K562 (cell line): ENCODE data around the gene EMD. TPM values are rescaled to one million over a fixed set of nuclear protein-coding genes. Genes with fewer than 3 reads are reported as not detected.

Source experiments
- ARID1B ChIP-seq: fragments of 450-650 bp; IDR thresholded peaks from 2 replicates; pipeline ENCODE4 v1.6.1; 2016; ENCODE audit warnings: antibody characterized with exemption, mild to moderate bottlenecking, inconsistent platforms
- GATA2 ChIP-seq: sonication (generic); formaldehyde crosslinking; IDR thresholded peaks from 2 replicates; pipeline ENCODE4 v1.4.0; 2020; ENCODE audit warnings: mild to moderate bottlenecking, missing genetic modification reagents
- JUND ChIP-seq, 2 experiments: IDR thresholded peaks; 2 replicates in 1 of 2; 3 replicates in 1 of 2; pipeline ENCODE4 v1.6.1; 2011; ENCODE audit warnings: borderline replicate concordance in 2 of 2, low read depth in 2 of 2, low read length in 2 of 2, improper control_type of control experiment in 1 of 2, missing biosample characterization in 1 of 2, missing genetic modification characterization in 1 of 2, missing genetic modification reagents in 1 of 2
- NELFE ChIP-seq: IDR thresholded peaks from 2 replicates; pipeline ENCODE4 v1.6.1; 2011; ENCODE audit warnings: mild to moderate bottlenecking; ENCODE audit not compliant: insufficient read depth, insufficient read length
- PHF8 ChIP-seq: fragments of 200-600 bp; sonication (generic); IDR thresholded peaks from 2 replicates; pipeline ENCODE4 v1.6.1; 2012; ENCODE audit warnings: mixed run types, mild to moderate bottlenecking, inconsistent platforms, low read length, moderate library complexity, borderline replicate concordance
- SRSF9 ChIP-seq: fragments of 200-400 bp; formaldehyde crosslinking; IDR thresholded peaks from 2 replicates; pipeline ENCODE4 v1.6.1; 2017; ENCODE audit warnings: low read depth, low read length, borderline replicate concordance
- ZKSCAN8 ChIP-seq: fragments of 200-800 bp; sonication (Bioruptor generic); IDR thresholded peaks from 2 replicates; pipeline ENCODE4 v1.6.1; 2016; ENCODE audit warnings: missing genetic modification characterization, missing compliant biosample characterization
- polyA plus RNA-seq, 8 experiments: library from polyadenylated mRNA; depleted of rRNA in 4 of 8; stranded (reverse) in 5 of 8; unstranded in 3 of 8; fragments of >200 nt; fragmentation: Nextera tagmentation in 2 of 8; fragmentation: Illumina TruSeq in 1 of 8; extraction: Ambion mirVana in 2 of 8; extraction: Trizol in 1 of 8; gene quantifications; 2 replicates each; pipeline versions ENCODE4 v1.2.1 to v1.2.3, GENCODE V29; 2011 to 2014; ENCODE audit warnings: inconsistent platforms in 1 of 8, missing spikeins in 1 of 8
- total RNA-seq, 7 experiments: library from RNA; depleted of rRNA in 6 of 7; stranded (reverse); fragments of >200 nt in 6 of 7; fragmentation: Illumina TruSeq in 2 of 7; extraction: Trizol in 2 of 7; gene quantifications; 2 replicates each; pipeline versions ENCODE4 v1.2.1 to v1.2.3, GENCODE V29; 2011 to 2021; ENCODE audit warnings: low replicate concordance in 1 of 7
- TF ChIP-seq, protein P1 (sequence below): sonication (generic); formaldehyde crosslinking; IDR thresholded peaks from 2 replicates; pipeline ENCODE4 v1.8.0; 2022; ENCODE audit warnings: mild to moderate bottlenecking, low read depth, missing genetic modification reagents
- TF ChIP-seq, protein P2 (sequence below): fragments of 450-650 bp; IDR thresholded peaks from 2 replicates; pipeline ENCODE4 v1.6.1; 2016
- TF ChIP-seq, protein P3 (sequence below), 2 experiments: fragments of 450-650 bp; IDR thresholded peaks; 2 replicates each; pipeline ENCODE4 v1.6.1; 2016; ENCODE audit warnings: mild to moderate bottlenecking in 2 of 2, borderline replicate concordance in 1 of 2, low read depth in 1 of 2, moderate library complexity in 1 of 2
- TF ChIP-seq, protein P4 (sequence below): fragments of 450-650 bp; formaldehyde crosslinking; IDR thresholded peaks from 2 replicates; pipeline ENCODE4 v1.4.0; 2020; ENCODE audit warnings: mild to moderate bottlenecking, mixed read lengths
- TF ChIP-seq, protein P5 (sequence below): fragments of 250-450 bp; sonication (Bioruptor Pico); IDR thresholded peaks from 2 replicates; pipeline ENCODE4 v1.8.0; 2022; ENCODE audit warnings: inconsistent platforms, mild to moderate bottlenecking, moderate library complexity, borderline replicate concordance

EMD gene
- total and polyA plus RNA-seq, 9 of the 15 experiments (the other 6 are each of a cell fraction or from before 2014, with no cell fraction given) = 2.3 to 206 (median 61.9) TPM

DNA sequence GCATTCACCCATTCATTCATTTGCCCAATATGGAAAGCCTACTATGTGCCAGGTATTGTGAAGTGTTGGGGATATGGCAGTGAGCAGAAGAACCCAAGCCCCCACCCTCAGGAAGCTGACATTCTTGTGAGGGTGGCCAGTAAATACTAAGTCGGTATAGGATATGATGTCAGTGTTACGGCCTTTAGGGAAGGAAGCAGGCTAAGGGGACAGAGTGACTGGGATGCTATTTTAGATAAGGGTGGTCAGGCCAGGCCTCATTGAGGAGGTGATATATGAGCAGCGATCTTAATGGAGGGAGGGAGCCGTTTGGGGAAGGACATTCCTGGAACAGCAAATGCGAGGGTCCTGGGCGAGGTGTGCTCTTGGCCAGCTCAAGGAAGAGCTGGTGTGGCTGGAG, 51.4 kb downstream of the EMD start (continued):
- TF ChIP-seq NELFE (no peak), ARID1B (peak; percentile 27; the same call in 1 of the 2 replicates), SRSF9 (no peak), ZKSCAN8 (CRISPR knock-in tag) (no peak), JUND (IDR thresholded peaks at IDR 0.05; ENCODE audit: borderline replicate concordance, low read depth, low read length) (peak; percentile 7; the same call in 1 of the 2 replicates), JUND (tag; IDR thresholded peaks at IDR 0.05; ENCODE audit: borderline replicate concordance, low read depth, low read length) (no peak), GATA2 (CRISPR knock-in tag) (0 out of 2 replicates have a peak, but pooled peaks have one; percentile 9), PHF8 (no peak)
- TF ChIP-seq, protein P1, sequence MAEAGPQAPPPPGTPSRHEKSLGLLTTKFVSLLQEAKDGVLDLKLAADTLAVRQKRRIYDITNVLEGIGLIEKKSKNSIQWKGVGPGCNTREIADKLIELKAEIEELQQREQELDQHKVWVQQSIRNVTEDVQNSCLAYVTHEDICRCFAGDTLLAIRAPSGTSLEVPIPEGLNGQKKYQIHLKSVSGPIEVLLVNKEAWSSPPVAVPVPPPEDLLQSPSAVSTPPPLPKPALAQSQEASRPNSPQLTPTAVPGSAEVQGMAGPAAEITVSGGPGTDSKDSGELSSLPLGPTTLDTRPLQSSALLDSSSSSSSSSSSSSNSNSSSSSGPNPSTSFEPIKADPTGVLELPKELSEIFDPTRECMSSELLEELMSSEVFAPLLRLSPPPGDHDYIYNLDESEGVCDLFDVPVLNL (CRISPR knock-in tag) = no peak
- TF ChIP-seq, protein P2, sequence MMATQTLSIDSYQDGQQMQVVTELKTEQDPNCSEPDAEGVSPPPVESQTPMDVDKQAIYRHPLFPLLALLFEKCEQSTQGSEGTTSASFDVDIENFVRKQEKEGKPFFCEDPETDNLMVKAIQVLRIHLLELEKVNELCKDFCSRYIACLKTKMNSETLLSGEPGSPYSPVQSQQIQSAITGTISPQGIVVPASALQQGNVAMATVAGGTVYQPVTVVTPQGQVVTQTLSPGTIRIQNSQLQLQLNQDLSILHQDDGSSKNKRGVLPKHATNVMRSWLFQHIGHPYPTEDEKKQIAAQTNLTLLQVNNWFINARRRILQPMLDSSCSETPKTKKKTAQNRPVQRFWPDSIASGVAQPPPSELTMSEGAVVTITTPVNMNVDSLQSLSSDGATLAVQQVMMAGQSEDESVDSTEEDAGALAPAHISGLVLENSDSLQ = peak; percentile 50; the same call in 1 of the 2 replicates
- TF ChIP-seq, protein P3, sequence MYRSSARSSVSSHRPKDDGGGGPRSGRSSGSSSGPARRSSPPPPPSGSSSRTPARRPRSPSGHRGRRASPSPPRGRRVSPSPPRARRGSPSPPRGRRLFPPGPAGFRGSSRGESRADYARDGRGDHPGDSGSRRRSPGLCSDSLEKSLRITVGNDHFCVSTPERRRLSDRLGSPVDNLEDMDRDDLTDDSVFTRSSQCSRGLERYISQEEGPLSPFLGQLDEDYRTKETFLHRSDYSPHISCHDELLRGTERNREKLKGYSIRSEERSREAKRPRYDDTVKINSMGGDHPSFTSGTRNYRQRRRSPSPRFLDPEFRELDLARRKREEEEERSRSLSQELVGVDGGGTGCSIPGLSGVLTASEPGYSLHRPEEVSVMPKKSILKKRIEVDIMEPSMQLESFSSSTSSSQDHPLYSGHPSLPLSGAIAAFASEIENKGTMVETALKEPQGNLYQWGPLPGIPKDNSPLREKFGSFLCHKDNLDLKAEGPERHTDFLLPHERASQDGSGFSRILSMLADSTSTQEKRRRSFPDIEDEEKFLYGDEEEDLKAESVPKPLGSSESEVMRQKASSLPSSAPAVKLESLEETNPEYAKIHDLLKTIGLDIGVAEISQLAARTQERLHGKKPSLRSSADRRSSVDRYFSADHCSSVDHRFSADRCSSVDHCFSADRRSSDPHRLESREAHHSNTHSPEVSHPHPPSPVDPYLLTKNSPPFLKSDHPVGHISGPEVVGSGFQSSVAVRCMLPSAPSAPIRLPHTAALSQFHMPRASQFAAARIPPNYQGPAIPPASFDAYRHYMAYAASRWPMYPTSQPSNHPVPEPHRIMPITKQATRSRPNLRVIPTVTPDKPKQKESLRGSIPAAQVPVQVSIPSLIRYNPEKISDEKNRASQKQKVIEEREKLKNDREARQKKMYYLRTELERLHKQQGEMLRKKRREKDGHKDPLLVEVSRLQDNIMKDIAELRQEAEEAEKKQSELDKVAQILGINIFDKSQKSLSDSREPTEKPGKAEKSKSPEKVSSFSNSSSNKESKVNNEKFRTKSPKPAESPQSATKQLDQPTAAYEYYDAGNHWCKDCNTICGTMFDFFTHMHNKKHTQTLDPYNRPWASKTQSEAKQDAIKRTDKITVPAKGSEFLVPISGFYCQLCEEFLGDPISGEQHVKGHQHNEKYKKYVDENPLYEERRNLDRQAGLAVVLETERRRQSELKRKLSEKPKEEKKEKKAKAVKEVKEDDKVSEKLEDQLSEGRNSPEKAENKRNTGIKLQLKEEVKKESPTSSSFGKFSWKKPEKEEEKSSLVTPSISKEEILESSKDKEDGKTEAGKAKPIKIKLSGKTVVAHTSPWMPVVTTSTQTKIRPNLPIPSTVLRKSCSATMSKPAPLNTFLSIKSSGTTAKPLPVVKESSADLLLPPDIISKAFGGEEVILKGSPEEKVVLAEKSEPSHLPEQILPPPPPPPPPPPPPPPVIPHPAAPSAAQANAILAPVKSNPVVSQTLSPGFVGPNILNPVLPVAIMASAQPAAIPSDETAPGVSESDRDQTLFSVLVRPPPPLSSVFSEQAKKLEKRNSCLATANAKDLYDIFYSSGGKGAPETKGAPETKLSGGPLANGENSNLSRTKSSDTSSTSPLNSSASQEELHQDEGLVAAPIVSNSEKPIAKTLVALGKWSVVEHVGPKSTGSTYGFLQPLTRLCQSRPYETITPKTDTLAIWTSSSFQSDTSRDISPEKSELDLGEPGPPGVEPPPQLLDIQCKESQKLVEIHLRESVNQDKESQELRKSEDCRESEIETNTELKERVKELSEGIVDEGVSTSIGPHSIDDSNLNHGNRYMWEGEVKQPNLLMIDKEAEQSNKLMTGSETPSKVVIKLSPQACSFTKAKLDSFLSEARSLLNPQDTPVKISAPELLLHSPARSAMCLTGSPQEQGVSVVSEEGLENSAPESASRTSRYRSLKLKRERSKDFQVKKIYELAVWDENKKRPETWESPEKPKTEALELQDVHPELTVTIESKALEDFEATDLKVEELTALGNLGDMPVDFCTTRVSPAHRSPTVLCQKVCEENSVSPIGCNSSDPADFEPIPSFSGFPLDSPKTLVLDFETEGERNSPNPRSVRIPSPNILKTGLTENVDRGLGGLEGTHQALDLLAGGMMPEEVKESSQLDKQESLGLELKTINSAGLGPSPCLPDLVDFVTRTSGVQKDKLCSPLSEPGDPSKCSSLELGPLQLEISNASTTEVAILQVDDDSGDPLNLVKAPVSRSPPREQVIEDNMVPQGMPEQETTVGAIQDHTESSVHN (IDR thresholded peaks at IDR 0.05; ENCODE audit: borderline replicate concordance in 1 of 2, low read depth in 1 of 2) = no peak
- TF ChIP-seq, protein P4, sequence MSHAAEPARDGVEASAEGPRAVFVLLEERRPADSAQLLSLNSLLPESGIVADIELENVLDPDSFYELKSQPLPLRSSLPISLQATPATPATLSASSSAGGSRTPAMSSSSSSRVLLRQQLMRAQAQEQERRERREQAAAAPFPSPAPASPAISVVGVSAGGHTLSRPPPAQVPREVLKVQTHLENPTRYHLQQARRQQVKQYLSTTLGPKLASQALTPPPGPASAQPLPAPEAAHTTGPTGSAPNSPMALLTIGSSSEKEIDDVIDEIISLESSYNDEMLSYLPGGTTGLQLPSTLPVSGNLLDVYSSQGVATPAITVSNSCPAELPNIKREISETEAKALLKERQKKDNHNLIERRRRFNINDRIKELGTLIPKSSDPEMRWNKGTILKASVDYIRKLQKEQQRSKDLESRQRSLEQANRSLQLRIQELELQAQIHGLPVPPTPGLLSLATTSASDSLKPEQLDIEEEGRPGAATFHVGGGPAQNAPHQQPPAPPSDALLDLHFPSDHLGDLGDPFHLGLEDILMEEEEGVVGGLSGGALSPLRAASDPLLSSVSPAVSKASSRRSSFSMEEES (CRISPR knock-in tag) = no peak
- TF ChIP-seq, protein P5, sequence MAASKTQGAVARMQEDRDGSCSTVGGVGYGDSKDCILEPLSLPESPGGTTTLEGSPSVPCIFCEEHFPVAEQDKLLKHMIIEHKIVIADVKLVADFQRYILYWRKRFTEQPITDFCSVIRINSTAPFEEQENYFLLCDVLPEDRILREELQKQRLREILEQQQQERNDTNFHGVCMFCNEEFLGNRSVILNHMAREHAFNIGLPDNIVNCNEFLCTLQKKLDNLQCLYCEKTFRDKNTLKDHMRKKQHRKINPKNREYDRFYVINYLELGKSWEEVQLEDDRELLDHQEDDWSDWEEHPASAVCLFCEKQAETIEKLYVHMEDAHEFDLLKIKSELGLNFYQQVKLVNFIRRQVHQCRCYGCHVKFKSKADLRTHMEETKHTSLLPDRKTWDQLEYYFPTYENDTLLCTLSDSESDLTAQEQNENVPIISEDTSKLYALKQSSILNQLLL = no peak
